Adrenal gland (tissue), 5 donors: Measurements from ENCODE around the gene TNFRSF1B.

Experiments used
- POLR2A ChIP-seq, 2 donors: fragments of 450-650 bp; IDR thresholded peaks; one replicate each; pipeline ENCODE4 v1.6.1; 2017; ENCODE audit warnings: antibody characterized with exemption in 2 of 2, mild to moderate bottlenecking in 2 of 2, moderate library complexity in 1 of 2
- TF ChIP-seq, protein P1 (sequence below), 6 experiments: fragments of 450-650 bp in 4 of 6; fragments of 200-600 bp in 2 of 6; sonication (generic) in 1 of 6; IDR thresholded peaks; 1 replicate in 5 of 6; 2 replicates in 1 of 6; pipeline versions ENCODE4 v1.5.1 to v1.8.0; 2016 to 2021; ENCODE audit warnings: antibody characterized with exemption in 6 of 6, mild to moderate bottlenecking in 2 of 6, moderate library complexity in 1 of 6
- donor health status: DM: no; HTN: no; CAD: no.

DNA sequence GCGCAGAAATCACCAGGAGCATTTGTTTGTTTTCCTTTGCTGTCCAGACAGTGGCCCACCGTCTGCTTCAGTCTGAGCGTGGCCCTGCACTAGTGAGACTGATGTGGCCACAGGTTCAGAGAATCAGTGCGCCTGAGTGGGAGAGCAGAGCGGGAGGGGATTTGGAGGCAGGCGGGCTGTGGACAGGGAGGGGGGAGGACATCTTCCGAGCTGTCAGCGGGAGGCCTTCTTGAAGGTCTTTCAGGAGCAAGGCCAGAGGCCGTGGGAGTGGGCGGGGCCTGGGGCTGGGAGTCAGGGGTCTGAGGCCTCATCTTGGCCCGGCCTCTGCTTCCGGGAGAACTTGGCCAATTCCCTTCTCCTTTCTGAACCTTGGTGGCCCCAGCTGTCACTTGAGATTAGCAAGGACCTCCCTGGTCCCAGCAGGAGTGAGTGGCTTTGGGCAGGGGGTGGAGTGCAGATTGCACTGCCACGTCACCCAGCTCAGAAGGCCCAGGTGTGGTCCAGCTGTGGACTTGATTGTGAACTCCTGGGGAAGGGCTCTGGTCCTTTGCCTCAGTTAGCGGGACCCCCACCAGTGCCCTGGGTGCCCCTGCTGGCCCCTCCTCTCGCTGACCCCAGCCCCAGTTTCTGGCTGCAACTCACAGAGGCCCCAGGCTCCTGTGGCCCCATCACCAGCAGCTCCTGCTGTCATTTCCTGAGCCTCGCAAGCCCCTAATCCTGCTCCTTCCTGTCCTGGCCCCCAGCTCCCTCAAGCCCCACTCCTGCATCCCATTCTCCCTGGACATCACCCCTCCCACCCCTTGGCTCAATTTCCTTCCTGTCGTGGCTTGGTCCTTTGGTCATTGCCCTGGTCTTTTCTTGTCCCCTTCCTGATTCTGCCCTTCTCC, 8.4 kb downstream of the TNFRSF1B start:
- TF ChIP-seq, protein P1, sequence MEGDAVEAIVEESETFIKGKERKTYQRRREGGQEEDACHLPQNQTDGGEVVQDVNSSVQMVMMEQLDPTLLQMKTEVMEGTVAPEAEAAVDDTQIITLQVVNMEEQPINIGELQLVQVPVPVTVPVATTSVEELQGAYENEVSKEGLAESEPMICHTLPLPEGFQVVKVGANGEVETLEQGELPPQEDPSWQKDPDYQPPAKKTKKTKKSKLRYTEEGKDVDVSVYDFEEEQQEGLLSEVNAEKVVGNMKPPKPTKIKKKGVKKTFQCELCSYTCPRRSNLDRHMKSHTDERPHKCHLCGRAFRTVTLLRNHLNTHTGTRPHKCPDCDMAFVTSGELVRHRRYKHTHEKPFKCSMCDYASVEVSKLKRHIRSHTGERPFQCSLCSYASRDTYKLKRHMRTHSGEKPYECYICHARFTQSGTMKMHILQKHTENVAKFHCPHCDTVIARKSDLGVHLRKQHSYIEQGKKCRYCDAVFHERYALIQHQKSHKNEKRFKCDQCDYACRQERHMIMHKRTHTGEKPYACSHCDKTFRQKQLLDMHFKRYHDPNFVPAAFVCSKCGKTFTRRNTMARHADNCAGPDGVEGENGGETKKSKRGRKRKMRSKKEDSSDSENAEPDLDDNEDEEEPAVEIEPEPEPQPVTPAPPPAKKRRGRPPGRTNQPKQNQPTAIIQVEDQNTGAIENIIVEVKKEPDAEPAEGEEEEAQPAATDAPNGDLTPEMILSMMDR (IDR thresholded peaks at IDR 0.05) = no peak
- no peak for TF ChIP-seq POLR2A (IDR thresholded peaks at IDR 0.05)
